Measurements from ENCODE around the gene NFE2L1.

- TF ChIP-seq CTCF (conservative IDR thresholded peaks at IDR 0.05; ENCODE audit: low read length) (no peak; the same call in 1 of the 2 replicates), EZH2phosphoT487 (IDR thresholded peaks at IDR 0.05; ENCODE audit: borderline replicate concordance) (no peak)
Measured at GRCh38 chr17:47999582-47999981, 48.6 kb upstream of the NFE2L1 start.
